ENCODE results near the gene TACR2.

Gene TACR2

GRCh38 chr10:69394020-69394419 is 22.7 kb downstream of the TACR2 start:
- no CpG with 5 or more reads among the region's 1 CpG for WGBS, 2 donors (ENCODE audit: extremely low coverage in 2 of 2, insufficient read length in 2 of 2, insufficient replicate concordance in 1 of 2)
- Histone ChIP-seq H2AFZ (ENCODE audit: low read length) (no peak overlapping the region), H3K9ac (ENCODE audit: low read depth, low read length, poor library complexity) (no peak overlapping the region), H3K36me3 (replicated peaks in 1 of 2; ENCODE audit: control insufficient read depth in 2 of 2, insufficient read depth in 2 of 2, low read length in 2 of 2) (peaks cover 4 to 7% of the 10 kb centered on the region in 2 donors), H3K79me1 (ENCODE audit: low read depth, low read length) (peaks cover 2% of the 10 kb centered on the region), H3K27me3 (ENCODE audit: control insufficient read depth in 3 of 3, insufficient read depth in 3 of 3, low read depth in 1 of 3, low read length in 3 of 3) (no peaks in the 10 kb centered on the region), H3K4me3 (ENCODE audit: low read length in 2 of 2) (no peak overlapping the region), H3K14ac (ENCODE audit: low read length) (no peak overlapping the region), H3K9me3 (replicated peaks in 1 of 2; ENCODE audit: control insufficient read depth in 2 of 2, insufficient read depth in 1 of 2, low read depth in 1 of 2, low read length in 2 of 2) (no peaks in the 10 kb centered on the region), H2AK5ac (ENCODE audit: low read depth, low read length) (no peak overlapping the region), H4K8ac (ENCODE audit: low read depth, low read length) (no peak overlapping the region), H4K91ac (ENCODE audit: low read depth, low read length, poor library complexity) (no peak overlapping the region), H3K27ac (replicated peaks; ENCODE audit: low read length) (no peak overlapping the region), H2BK12ac (ENCODE audit: low read length) (no peak overlapping the region), H2BK120ac (ENCODE audit: low read depth, low read length) (no peak overlapping the region), H3K4me1 (ENCODE audit: control insufficient read depth in 2 of 2, insufficient read depth in 1 of 2, low read depth in 1 of 2, low read length in 2 of 2) (peaks cover 5 to 11% of the 10 kb centered on the region in 2 donors), H2BK15ac (ENCODE audit: low read length) (no peak overlapping the region), H3K4ac (ENCODE audit: low read length) (no peak overlapping the region), H3K4me2 (ENCODE audit: insufficient read depth, low read length, poor library complexity, severe bottlenecking) (no peak overlapping the region), H3K18ac (ENCODE audit: low read length) (no peak overlapping the region), H3K23ac (ENCODE audit: low read depth, low read length, poor library complexity) (no peak overlapping the region), H2BK5ac (ENCODE audit: low read length) (no peak overlapping the region)
- DNase-seq (ENCODE audit: low spot score) = no peak

DNA sequence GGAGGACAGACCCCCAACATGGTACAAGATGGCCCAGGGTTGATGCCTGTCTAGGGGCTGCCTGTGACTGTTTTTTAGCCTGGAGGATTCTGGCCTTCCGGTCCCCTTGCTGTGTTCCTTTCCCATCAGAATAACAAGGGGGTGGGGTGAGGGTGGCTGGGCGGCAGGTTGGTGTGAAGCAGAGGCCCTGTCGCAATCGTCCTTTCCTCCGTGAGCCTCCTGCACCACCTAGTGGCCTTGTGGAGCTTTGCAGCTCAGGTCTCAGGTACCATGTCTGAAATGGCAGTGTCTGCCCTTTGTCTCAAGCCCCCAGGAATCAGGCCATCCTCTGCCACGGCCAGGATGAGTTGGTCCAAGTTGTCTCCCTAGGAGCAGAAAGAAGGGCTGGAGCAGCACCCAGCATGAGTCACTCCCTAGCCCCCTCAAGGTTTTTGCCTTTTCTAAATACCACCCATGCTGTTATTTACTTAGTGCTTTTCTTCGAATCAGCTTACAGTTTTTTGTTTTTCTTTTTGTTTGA is 24.2 kb downstream of the TACR2 start:
- Histone ChIP-seq H2BK5ac (ENCODE audit: low read length) (no peak overlapping the region), H3K79me1 (ENCODE audit: low read depth, low read length) (no peaks in the 10 kb centered on the region), H2BK120ac (ENCODE audit: low read depth, low read length) (no peak overlapping the region), H2AK5ac (ENCODE audit: low read depth, low read length) (no peak overlapping the region), H3K14ac (ENCODE audit: low read length) (no peak overlapping the region), H3K27ac (replicated peaks; ENCODE audit: low read length) (no peak overlapping the region), H4K8ac (ENCODE audit: low read depth, low read length) (no peak overlapping the region), H3K23ac (ENCODE audit: low read depth, low read length, poor library complexity) (no peak overlapping the region), H2BK15ac (ENCODE audit: low read length) (no peak overlapping the region), H3K9me3 (replicated peaks in 1 of 2; ENCODE audit: control insufficient read depth in 2 of 2, insufficient read depth in 1 of 2, low read depth in 1 of 2, low read length in 2 of 2) (no peaks in the 10 kb centered on the region), H3K4ac (ENCODE audit: low read length) (no peak overlapping the region), H3K4me2 (ENCODE audit: insufficient read depth, low read length, poor library complexity, severe bottlenecking) (no peak overlapping the region), H3K27me3 (ENCODE audit: control insufficient read depth in 3 of 3, insufficient read depth in 3 of 3, low read depth in 1 of 3, low read length in 3 of 3) (no peaks in the 10 kb centered on the region), H3K9ac (ENCODE audit: low read depth, low read length, poor library complexity) (no peak overlapping the region), H2BK12ac (ENCODE audit: low read length) (no peak overlapping the region), H4K91ac (ENCODE audit: low read depth, low read length, poor library complexity) (no peak overlapping the region), H3K36me3 (replicated peaks in 1 of 2; ENCODE audit: control insufficient read depth in 2 of 2, insufficient read depth in 2 of 2, low read length in 2 of 2) (peaks cover 4 to 22% of the 10 kb centered on the region in 2 donors), H3K4me3 (ENCODE audit: low read length in 2 of 2) (no peak overlapping the region), H2AFZ (ENCODE audit: low read length) (peak overlapping the region; percentile 71), H3K4me1 (ENCODE audit: control insufficient read depth in 2 of 2, insufficient read depth in 1 of 2, low read depth in 1 of 2, low read length in 2 of 2) (peaks cover 5 to 11% of the 10 kb centered on the region in 2 donors), H3K18ac (ENCODE audit: low read length) (no peak overlapping the region)
- peak; percentile 87 for DNase-seq (ENCODE audit: low spot score)
- WGBS, 2 donors (ENCODE audit: extremely low coverage in 2 of 2, insufficient read length in 2 of 2, insufficient replicate concordance in 1 of 2) = no CpG with 5 or more reads among the region's 7 CpGs

DNA sequence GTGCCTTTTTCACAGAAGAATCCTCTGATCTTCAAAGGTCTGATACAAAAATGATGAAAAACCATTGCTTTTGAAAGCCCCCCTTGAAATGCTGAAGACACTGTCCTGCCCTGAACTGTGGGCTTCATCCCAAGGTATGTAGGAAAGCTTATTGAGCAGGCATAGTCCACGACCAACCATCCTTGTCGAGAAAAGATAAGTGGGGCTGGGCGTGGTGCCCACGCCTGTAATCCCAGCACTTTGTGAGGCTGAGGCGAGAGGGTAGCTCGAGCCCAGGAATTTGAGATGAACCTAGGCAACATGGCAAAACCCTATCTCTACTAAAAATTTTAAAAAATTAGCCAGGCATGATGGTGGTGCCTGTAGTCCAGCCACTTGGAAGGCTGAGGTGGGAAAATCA is 25.6 kb downstream of the TACR2 start:
- Histone ChIP-seq H3K4me2 (ENCODE audit: insufficient read depth, low read length, poor library complexity, severe bottlenecking) (no peak overlapping the region), H3K9me3 (replicated peaks in 1 of 2; ENCODE audit: control insufficient read depth in 2 of 2, insufficient read depth in 1 of 2, low read depth in 1 of 2, low read length in 2 of 2) (no peaks in the 10 kb centered on the region), H3K27me3 (ENCODE audit: control insufficient read depth in 3 of 3, insufficient read depth in 3 of 3, low read depth in 1 of 3, low read length in 3 of 3) (no peaks in the 10 kb centered on the region), H2BK120ac (ENCODE audit: low read depth, low read length) (no peak overlapping the region), H3K4ac (ENCODE audit: low read length) (no peak overlapping the region), H3K14ac (ENCODE audit: low read length) (no peak overlapping the region), H2AFZ (ENCODE audit: low read length) (no peak overlapping the region), H3K36me3 (replicated peaks in 1 of 2; ENCODE audit: control insufficient read depth in 2 of 2, insufficient read depth in 2 of 2, low read length in 2 of 2) (peaks cover 4 to 30% of the 10 kb centered on the region in 2 donors), H2BK12ac (ENCODE audit: low read length) (no peak overlapping the region), H3K9ac (ENCODE audit: low read depth, low read length, poor library complexity) (no peak overlapping the region), H3K18ac (ENCODE audit: low read length) (no peak overlapping the region), H2BK15ac (ENCODE audit: low read length) (no peak overlapping the region), H2BK5ac (ENCODE audit: low read length) (no peak overlapping the region), H3K23ac (ENCODE audit: low read depth, low read length, poor library complexity) (no peak overlapping the region), H3K4me1 (ENCODE audit: control insufficient read depth in 2 of 2, insufficient read depth in 1 of 2, low read depth in 1 of 2, low read length in 2 of 2) (peaks cover 5 to 11% of the 10 kb centered on the region in 2 donors), H4K8ac (ENCODE audit: low read depth, low read length) (no peak overlapping the region), H3K79me1 (ENCODE audit: low read depth, low read length) (no peaks in the 10 kb centered on the region), H2AK5ac (ENCODE audit: low read depth, low read length) (no peak overlapping the region), H4K91ac (ENCODE audit: low read depth, low read length, poor library complexity) (no peak overlapping the region), H3K27ac (replicated peaks; ENCODE audit: low read length) (no peak overlapping the region), H3K4me3 (ENCODE audit: low read length in 2 of 2) (no peak overlapping the region)
- DNase-seq (ENCODE audit: low spot score) = no peak
- no CpG with 5 or more reads among the region's 6 CpGs for WGBS, 2 donors (ENCODE audit: extremely low coverage in 2 of 2, insufficient read length in 2 of 2, insufficient replicate concordance in 1 of 2)

- no peaks in the 10 kb centered on the region for H3K9me3 ChIP-seq (replicated peaks in 1 of 2; ENCODE audit: control insufficient read depth in 2 of 2, insufficient read depth in 1 of 2, low read depth in 1 of 2, low read length in 2 of 2)
- no peak overlapping the region for H4K91ac ChIP-seq (ENCODE audit: low read depth, low read length, poor library complexity)
- no peak overlapping the region for H3K18ac ChIP-seq (ENCODE audit: low read length)
- H3K4me2 ChIP-seq (ENCODE audit: insufficient read depth, low read length, poor library complexity, severe bottlenecking) = no peak overlapping the region
- H2BK120ac ChIP-seq (ENCODE audit: low read depth, low read length) = no peak overlapping the region
- H3K4me3 ChIP-seq (ENCODE audit: low read length in 2 of 2) = no peak overlapping the region
- WGBS, 2 donors (ENCODE audit: extremely low coverage in 2 of 2, insufficient read length in 2 of 2, insufficient replicate concordance in 1 of 2) = no CpG with 5 or more reads among the region's 8 CpGs
- H2BK5ac ChIP-seq (ENCODE audit: low read length) = no peak overlapping the region
- H2BK12ac ChIP-seq (ENCODE audit: low read length) = no peak overlapping the region
- no peaks in the 10 kb centered on the region for H3K27me3 ChIP-seq (ENCODE audit: control insufficient read depth in 3 of 3, insufficient read depth in 3 of 3, low read depth in 1 of 3, low read length in 3 of 3)
- H3K36me3 ChIP-seq (replicated peaks in 1 of 2; ENCODE audit: control insufficient read depth in 2 of 2, insufficient read depth in 2 of 2, low read length in 2 of 2) = peaks cover 11 to 42% of the 10 kb centered on the region in 2 donors
- DNase-seq (ENCODE audit: low spot score) = no peak
- no peaks in the 10 kb centered on the region for H3K79me1 ChIP-seq (ENCODE audit: low read depth, low read length)
- H4K8ac ChIP-seq (ENCODE audit: low read depth, low read length) = no peak overlapping the region
- H3K23ac ChIP-seq (ENCODE audit: low read depth, low read length, poor library complexity) = no peak overlapping the region
- H3K14ac ChIP-seq (ENCODE audit: low read length) = no peak overlapping the region
- H2AFZ ChIP-seq (ENCODE audit: low read length) = no peak overlapping the region
- no peak overlapping the region for H2BK15ac ChIP-seq (ENCODE audit: low read length)
- H3K4ac ChIP-seq (ENCODE audit: low read length) = no peak overlapping the region
- no peak overlapping the region for H3K9ac ChIP-seq (ENCODE audit: low read depth, low read length, poor library complexity)
- H3K4me1 ChIP-seq (ENCODE audit: control insufficient read depth in 2 of 2, insufficient read depth in 1 of 2, low read depth in 1 of 2, low read length in 2 of 2) = peaks cover 5 to 11% of the 10 kb centered on the region in 2 donors
- H2AK5ac ChIP-seq (ENCODE audit: low read depth, low read length) = no peak overlapping the region
- peak overlapping the region; percentile 38 for H3K27ac ChIP-seq (replicated peaks; ENCODE audit: low read length)
Measured at GRCh38 chr10:69389827-69390490, 26.8 kb downstream of the TACR2 start.
